GM20431 (cell line): ENCODE measurements around the gene DCUN1D4.

Experiments used
- in situ Hi-C: fragments of 300-500 bp; cut with MseI, MboI; formaldehyde crosslinking; loops from one replicate; pipeline ENCODE4 v1.15.0; 2020; ENCODE audit warnings: low sequenced_read_pairs; ENCODE audit not compliant: unreplicated experiment

The DCUN1D4 gene

GRCh38 chr4:51842554-51843308 is at the start of gene DCUN1D4:
DCUN1D4 (plus strand) TSS chr4:51843153; CDS start chr4:51843243, 90 bp downstream.
- in situ Hi-C loops: no loop called here

- in situ Hi-C loops: no loop called here
These were observed 22.3 kb upstream of the DCUN1D4 start for GRCh38 chr4:51820443-51821234.

GRCh38 chr4:51825341-51825740 is 17.6 kb upstream of the DCUN1D4 start:
- in situ Hi-C loops: no loop called here

DNA sequence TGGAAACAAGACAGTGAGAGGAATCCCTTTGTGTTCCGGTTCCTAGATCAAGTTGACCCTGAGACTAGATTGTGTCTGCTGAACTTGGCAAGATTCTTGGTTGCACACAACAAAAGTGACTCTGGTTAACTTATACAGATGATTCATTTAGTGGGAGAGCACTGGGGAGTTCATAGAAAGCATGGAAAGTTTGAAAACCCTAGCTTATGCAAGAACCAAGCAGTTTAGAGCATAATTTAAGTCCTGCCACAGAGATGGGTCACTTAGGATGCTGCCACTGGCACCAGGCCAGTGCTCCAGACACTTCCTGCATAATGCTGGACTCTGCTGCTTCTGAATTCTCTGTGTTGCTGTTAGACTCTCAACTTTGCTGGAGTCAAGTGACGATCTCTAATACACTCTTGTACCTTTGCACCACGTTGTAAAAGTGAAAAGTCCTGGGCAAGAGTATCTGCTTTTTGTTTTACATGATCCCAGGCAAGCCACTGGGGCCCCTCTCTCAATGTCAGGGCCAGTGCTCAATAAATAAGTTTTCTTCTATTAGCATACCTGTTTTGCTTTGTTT is 12.7 kb upstream of the DCUN1D4 start:
- in situ Hi-C loops: no loop called here

GRCh38 chr4:51831133-51831532 is 11.8 kb upstream of the DCUN1D4 start:
- in situ Hi-C loops: no loop called here

DNA sequence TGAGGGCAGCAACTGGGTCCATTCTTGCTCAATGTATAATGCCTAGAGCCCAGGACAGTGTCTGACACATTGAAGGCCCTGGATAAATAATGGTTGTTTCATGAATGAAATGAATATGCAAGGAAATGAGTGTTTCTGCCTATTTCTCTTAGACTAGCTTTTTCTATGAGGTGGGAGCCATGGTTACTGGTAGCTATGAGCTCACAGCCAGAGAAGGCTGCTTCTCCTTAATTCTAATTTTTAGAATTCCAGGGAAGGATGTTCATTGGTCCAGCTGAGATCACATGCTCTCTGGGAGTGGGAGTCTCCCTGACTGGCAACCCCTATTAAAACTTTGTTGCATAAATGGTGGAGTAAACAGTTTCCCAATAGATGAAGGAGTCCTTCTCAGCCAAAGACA is 9.7 kb upstream of the DCUN1D4 start:
- in situ Hi-C loops: no loop called here

- in situ Hi-C loops: no loop called here
These were observed 7.9 kb upstream of the DCUN1D4 start for GRCh38 chr4:51835079-51835478.

- in situ Hi-C loops: no loop called here
These were observed 7.1 kb upstream of the DCUN1D4 start for GRCh38 chr4:51835855-51836254.

DNA sequence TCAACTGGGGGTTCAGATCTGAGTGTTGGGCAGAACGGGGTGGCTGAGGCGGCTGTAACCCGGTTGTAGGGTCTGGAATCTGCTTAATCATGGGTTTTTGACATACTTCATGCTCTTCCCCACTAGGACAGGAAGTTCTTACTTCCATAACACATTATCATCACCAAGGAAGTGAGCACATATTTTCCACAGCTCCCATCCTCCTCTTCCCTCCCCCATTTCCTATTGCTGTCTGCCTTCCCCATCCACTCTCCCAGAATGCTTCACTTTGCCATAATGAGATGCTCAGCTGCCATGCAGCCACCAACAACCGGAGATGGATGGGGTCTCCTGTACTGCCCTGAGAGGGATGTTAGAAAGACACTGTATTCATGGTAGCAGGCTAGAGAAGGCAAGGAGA is 6.4 kb upstream of the DCUN1D4 start:
- in situ Hi-C loops: no loop called here

- in situ Hi-C loops: no loop called here
These were observed 2.2 kb upstream of the DCUN1D4 start for GRCh38 chr4:51840781-51841180.

GRCh38 chr4:51842167-51842553 is 793 bp upstream of the DCUN1D4 start:
- in situ Hi-C loops: no loop called here

DNA sequence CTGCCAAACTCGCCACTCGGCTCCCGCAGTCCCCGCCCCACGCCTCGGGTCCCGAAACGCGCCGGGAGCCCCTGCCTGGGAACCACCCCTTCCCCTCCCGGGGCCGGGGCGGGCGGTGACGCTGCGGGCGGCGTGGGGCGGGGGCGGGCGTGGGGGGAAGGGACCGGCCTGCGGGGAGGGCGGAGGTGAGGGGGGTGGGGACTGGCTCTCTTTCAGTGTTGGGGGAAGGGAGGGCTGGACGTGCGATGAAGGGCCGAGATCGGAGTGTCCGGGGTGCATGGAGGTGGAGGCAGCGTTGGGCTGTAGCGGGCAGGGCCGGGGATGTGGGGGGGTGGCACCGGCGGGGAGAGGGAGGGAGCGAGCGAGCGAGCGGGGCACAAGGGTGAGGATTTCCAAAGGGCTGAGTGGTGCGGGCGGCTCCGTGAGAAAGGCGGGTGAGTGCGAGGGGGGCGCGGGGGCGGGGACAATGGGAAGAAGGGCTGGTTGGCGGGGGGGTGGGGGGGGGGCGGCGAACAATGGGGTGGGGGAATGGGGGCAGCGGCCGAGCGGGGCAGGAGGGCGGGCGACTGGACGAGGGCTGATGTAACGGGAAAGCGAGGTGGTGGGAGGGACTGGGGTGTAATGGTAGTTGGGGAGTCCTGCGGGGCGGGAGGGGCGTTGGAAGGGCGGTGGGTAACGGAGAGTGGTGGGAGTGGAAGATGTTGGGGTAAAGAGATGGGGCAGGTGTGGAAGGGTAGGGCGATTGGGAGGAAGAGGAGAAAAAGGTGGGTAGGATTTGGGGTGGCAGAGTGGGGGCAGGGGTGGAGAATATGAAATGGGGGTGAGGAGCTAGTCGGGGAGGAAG is 578 bp downstream of the DCUN1D4 start:
- in situ Hi-C loops: no loop called here

DNA sequence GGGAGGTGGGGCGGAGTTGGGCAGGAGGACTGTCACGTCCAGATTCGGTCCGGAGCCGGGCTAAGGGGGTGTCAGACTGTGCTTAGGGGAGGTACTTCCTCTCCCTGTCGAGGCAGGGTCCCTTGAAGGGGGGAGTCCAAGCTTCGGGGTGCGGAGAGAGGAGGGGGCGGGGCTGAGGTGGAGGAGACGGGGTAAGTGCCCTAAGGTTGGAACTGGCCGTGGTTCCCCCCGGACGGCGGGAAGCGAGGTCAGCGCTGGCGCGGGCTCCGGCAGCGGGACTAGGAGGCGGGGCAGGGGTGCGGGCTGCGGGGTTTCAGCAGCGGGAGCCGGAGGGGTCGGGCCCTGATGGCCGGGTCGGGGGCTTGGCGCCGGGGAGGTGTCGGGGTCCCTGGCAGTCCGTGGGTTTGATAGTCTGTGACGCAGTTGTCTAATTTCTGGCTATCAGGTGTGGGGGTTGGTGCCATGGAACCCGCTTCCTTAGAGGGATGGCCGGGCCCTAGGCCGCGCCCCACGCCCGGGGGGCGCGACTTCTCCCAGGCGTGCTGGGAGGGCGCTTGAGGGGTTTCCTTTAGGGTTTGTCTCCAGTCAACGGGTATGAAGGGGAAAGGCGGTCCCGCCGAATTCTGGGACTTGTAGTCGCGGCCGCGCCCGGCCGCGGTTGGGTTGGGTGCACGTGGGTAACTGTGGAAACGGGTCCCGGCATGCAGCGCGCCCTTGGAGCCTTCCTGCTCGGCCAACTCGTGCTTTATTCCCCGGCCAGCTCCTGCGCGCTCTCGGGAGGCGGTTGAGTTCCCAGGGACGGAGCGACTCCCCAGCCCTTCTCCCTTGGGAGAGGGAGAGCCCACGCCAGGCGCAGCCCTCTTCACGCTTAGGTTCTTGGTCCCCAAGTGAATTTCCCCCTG is 1.5 kb downstream of the DCUN1D4 start:
- in situ Hi-C loops: no loop called here

DNA sequence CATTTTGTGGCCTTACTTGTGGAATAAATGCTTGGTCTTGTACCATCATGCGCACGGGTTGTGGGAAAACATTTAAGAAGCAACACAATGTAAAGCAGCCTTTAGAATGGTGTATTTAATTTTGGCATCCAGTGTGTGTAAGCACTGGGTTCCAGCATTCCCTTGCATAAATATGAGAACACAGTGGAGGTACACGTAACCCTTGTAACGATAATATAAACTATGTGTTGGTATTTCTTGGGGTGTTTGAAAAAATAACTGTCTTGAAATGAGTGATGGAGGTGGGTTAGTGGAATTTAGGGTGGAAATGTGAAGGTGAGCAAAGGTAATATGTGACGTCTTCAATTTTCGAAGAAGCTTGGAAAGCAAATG is 2.1 kb downstream of the DCUN1D4 start:
- in situ Hi-C loops: no loop called here

- in situ Hi-C loops: no loop called here
These were observed 2.8 kb downstream of the DCUN1D4 start for GRCh38 chr4:51845711-51846110.

- in situ Hi-C loops: no loop called here
These were observed 6.5 kb downstream of the DCUN1D4 start for GRCh38 chr4:51849430-51849829.

DNA sequence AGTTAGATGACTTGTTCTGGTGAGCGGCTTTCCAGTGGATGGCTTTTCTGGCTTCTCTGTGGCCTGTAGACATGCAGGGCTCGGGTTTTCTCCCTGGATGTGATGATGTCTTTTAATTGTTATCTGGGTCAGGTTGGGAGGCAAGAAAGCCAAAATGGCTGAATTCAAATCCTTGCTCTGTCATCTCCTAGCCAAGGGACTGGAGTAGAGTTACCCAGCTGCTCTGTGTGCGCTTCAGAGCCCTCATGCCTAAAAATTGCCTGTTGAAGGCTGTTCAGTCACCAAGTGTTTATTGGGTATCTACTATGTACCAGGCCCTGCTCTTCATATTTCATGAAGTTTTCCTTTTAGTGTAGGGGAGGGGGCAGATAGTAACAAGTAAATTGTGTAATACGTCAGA is 7.3 kb downstream of the DCUN1D4 start:
- in situ Hi-C loops: no loop called here

DNA sequence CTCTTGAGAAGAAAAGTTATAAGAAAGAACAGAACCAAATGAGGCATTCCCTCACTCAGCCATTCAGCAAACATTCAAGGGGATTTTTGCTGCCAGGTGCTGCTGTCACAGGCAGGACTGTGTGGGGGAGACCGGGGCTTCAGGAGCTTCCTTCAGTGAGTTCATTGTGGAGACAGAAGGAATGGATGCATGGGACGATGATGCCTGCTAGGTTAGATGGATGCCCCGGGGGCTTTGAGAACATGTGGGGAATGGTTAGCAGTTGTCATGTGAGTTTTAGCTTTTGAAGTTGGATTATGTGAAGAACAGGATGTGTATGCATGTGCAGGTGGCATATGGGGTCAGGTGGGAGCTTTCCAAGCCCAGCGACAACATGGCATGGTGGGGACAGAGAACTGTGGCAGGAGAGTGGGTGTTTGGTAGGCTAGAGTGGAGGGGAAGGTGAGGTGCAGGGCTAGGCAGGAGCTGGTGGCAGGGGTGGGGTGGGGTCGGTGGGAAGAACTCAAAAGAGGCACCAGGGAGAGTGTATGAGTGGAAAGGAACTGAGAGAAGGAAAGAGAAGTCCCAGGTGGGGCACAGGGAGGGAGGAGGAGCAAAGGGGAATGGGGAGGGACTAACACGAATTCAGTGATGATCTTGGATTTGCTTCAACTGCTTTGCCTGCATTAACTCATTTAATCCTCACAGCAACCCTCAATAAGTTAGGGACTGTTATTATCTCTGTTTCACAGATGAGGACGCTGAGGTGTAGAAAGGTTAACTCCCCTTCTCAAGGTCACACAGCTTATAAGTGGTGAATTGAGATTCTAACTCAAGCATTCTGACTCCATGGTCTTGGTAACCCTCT is 8.4 kb downstream of the DCUN1D4 start:
- in situ Hi-C loops: no loop called here

DNA sequence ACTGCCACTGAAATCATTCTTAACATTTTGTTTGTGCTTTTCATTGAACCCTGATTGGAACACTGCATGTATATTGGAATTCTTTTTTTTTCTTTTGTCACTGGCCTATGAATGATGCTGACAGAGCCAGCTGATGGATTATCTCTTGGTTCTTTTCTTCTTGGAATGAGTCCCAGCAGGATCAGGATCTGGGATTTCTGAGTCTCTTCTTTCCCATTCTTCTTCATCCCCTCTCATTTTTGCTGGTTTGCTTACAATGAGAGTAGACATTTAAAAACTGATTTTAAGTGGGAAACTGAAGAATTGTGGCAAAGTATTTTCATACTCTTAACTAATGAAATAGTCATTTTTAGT is 9.0 kb downstream of the DCUN1D4 start:
- in situ Hi-C loops: no loop called here
